Measurements from ENCODE around the gene SPATA20. TPM values are rescaled to one million over a fixed set of nuclear protein-coding genes. Genes with fewer than 3 reads are reported as not detected.

SPATA20 gene
- total and polyA plus RNA-seq, 2 of the 8 experiments (the other 6 are each of a cell fraction or from before 2014, with no cell fraction given) = 16.2 to 17.5 TPM

- no peak for TF ChIP-seq POLR2AphosphoS5 (IDR thresholded peaks at IDR 0.05; ENCODE audit: low read depth, low read length)
- no peak for TF ChIP-seq BACH1 (IDR thresholded peaks at IDR 0.05; ENCODE audit: low read length)
- no peak for TF ChIP-seq CBX5 (IDR thresholded peaks at IDR 0.05; ENCODE audit: low read depth, low read length)
- TF ChIP-seq SIX5 (IDR thresholded peaks at IDR 0.05; ENCODE audit: low read depth, low read length) = no peak
Observed at GRCh38 chr17:50511058-50511457, 35.9 kb upstream of the SPATA20 start (continued).
